Ovary (tissue), 9 donors: Measurements from ENCODE around the gene AKAP8L. TPM values are rescaled to one million over a fixed set of nuclear protein-coding genes. Genes with fewer than 3 reads are reported as not detected.
"Not testable (repeated sequence)": the region's sequence is repeated elsewhere in the genome, so short reads cannot be mapped to it uniquely, and the experiment has no call there.

Source experiments
- DNase-seq, 5 donors: peaks; one replicate each; pipeline ENCODE4 v3.0.0-alpha.2; 2019 to 2020
- H3K27ac ChIP-seq, 2 donors: fragments of 200-600 bp; one replicate each; pipeline versions ENCODE4 v1.5.1 to v1.8.0; 2019 to 2022
- H3K27me3 ChIP-seq: fragments of 200-600 bp; one replicate; pipeline ENCODE4 v1.8.0; 2022
- H3K36me3 ChIP-seq: fragments of 200-600 bp; sonication (generic); one replicate; pipeline ENCODE4 v1.5.1; 2019
- H3K4me1 ChIP-seq: one replicate; pipeline ENCODE4 v1.8.1; 2013; ENCODE audit warnings: mild to moderate bottlenecking, moderate library complexity; ENCODE audit not compliant: insufficient read depth
- H3K4me3 ChIP-seq: fragments of 200-600 bp; sonication (generic); one replicate; pipeline ENCODE4 v1.5.1; 2017
- H3K9me3 ChIP-seq, 2 donors: fragments of 200-600 bp in 1 of 2; sonication (generic) in 1 of 2; one replicate each; pipeline versions ENCODE4 v1.5.1 to v1.8.1; 2013 to 2019; ENCODE audit warnings: mild to moderate bottlenecking in 1 of 2, moderate library complexity in 1 of 2
- CTCF ChIP-seq, 3 donors: fragments of 450-650 bp in 2 of 3; fragments of 200-600 bp in 1 of 3; IDR thresholded peaks; one replicate each; pipeline versions ENCODE4 v1.5.1 to v1.8.0; 2016 to 2022; ENCODE audit warnings: antibody characterized with exemption in 3 of 3, mild to moderate bottlenecking in 1 of 3
- EP300 ChIP-seq: sonication (generic); formaldehyde crosslinking; IDR thresholded peaks from one replicate; pipeline ENCODE4 v1.6.1; 2017; ENCODE audit warnings: antibody characterized with exemption
- POLR2A ChIP-seq: fragments of 450-650 bp; IDR thresholded peaks from one replicate; pipeline ENCODE4 v1.6.1; 2017; ENCODE audit warnings: antibody characterized with exemption, mild to moderate bottlenecking, moderate library complexity
- WGBS, 3 donors: extraction: QIAGEN DNeasy Blood & Tissue Kit in 1 of 3; methylation state at CpG; one replicate each; pipeline versions ENCODE4 v1.1.5 to v1.1.7; 2013 to 2017; 5-methylcytosine and 5-hydroxymethylcytosine counted together
- intact Hi-C, 4 donors: fragments of 100-400 bp; cut with DNase I; formaldehyde crosslinking; loops; one replicate each; pipeline versions ENCODE4 v1.11.0 to v1.15.1; 2022 to 2023
- polyA plus RNA-seq, 2 donors: library from polyadenylated mRNA; stranded (reverse); fragments of 200-250 nt in 1 of 2; fragments of 350-450 nt in 1 of 2; fragmentation: Illumina TruSeq in 1 of 2; extraction: RNeasy Lipid Tissue Mini Kit (QIAGEN cat#74804) in 1 of 2; gene quantifications; one replicate each; pipeline ENCODE4 v1.2.3, GENCODE V29; 2013 to 2014
- total RNA-seq, 7 donors: library from RNA; depleted of rRNA in 2 of 7; stranded (reverse); fragments of >200 nt in 2 of 7; fragmentation: NEBNext Ultra II Directional in 3 of 7; extraction: Animal tissue kit (Norgen Biotek cat#: 25700) in 3 of 7; gene quantifications; one replicate each; pipeline versions ENCODE4 v1.1.0 to v1.2.4, GENCODE V29; 2016 to 2023
- donor health status: DM: no; HTN: no; CAD: no; lungs with moderate emphysema.
- donor health status: DM: no; HTN: no; CAD: no.
- donor health status: Bipolar disorder and iron deficiency.
- donor health status: DM: yes; HTN: yes; CAD: no.
- donor health status: DM: no; HTN: no; CAD: no.
- donor health status: DM: yes; HTN: yes; CAD: no.

Gene AKAP8L
- total and polyA plus RNA-seq, 9 donors = 70.3 to 121 (median 93.0) TPM

GRCh38 chr19:15397236-15397635 lies 21.6 kb downstream of the AKAP8L start:
- H3K36me3 ChIP-seq = no peaks in the 10 kb centered on the region
- H3K9me3 ChIP-seq = no peaks in the 10 kb centered on the region
- no peaks in the 10 kb centered on the region for H3K4me1 ChIP-seq
- TF ChIP-seq POLR2A (no peak), CTCF (IDR thresholded peaks at IDR 0.05) (no peak), EP300 (no peak)
- H3K27me3 ChIP-seq = no peaks in the 10 kb centered on the region
- 85 to 92% (median 87%) methylated on average over 6 of the region's 6 CpGs for WGBS, 3 donors
- no peak for DNase-seq
- intact Hi-C loops = no loop called here
- H3K27ac ChIP-seq = no peak overlapping the region
- no peak overlapping the region for H3K4me3 ChIP-seq

GRCh38 chr19:15396436-15396835 lies 22.4 kb downstream of the AKAP8L start:
- H3K4me1 ChIP-seq = no peaks in the 10 kb centered on the region
- H3K9me3 ChIP-seq = no peaks in the 10 kb centered on the region
- intact Hi-C loops = no loop called here
- 92 to 94% (median 93%) methylated on average over 3 of the region's 3 CpGs for WGBS, 3 donors
- H3K27ac ChIP-seq = no peak overlapping the region
- DNase-seq = no peak
- H3K27me3 ChIP-seq = no peaks in the 10 kb centered on the region
- no peaks in the 10 kb centered on the region for H3K36me3 ChIP-seq
- TF ChIP-seq EP300 (no peak), POLR2A (no peak), CTCF (IDR thresholded peaks at IDR 0.05) (no peak)
- H3K4me3 ChIP-seq = no peak overlapping the region

- 86 to 90% (median 87%) methylated on average over 17 of the region's 17 CpGs for WGBS, 3 donors
- H3K4me3 ChIP-seq, H3K36me3 ChIP-seq, intact Hi-C loops, DNase-seq, H3K27me3 ChIP-seq, H3K9me3 ChIP-seq, H3K4me1 ChIP-seq, H3K27ac ChIP-seq: not testable (repeated sequence)
These were observed 23.5 kb downstream of the AKAP8L start for GRCh38 chr19:15395251-15395650.

- no peaks in the 10 kb centered on the region for H3K36me3 ChIP-seq
- H3K27me3 ChIP-seq = no peaks in the 10 kb centered on the region
- no peak overlapping the region for H3K27ac ChIP-seq
- no peaks in the 10 kb centered on the region for H3K4me1 ChIP-seq
- no peak for DNase-seq
- intact Hi-C loops = no loop called here
- WGBS, 3 donors = 68 to 80% (median 74%) methylated on average over 5 of the region's 5 CpGs
- no peak overlapping the region for H3K4me3 ChIP-seq
- H3K9me3 ChIP-seq = no peaks in the 10 kb centered on the region
- no peak for TF ChIP-seq EP300
- no peak for TF ChIP-seq CTCF (IDR thresholded peaks at IDR 0.05)
- no peak for TF ChIP-seq POLR2A
These were observed 24.4 kb downstream of the AKAP8L start for GRCh38 chr19:15394426-15394825.

GRCh38 chr19:15393963-15394362 lies 24.8 kb downstream of the AKAP8L start:
- Histone ChIP-seq H3K9me3 (no peaks in the 10 kb centered on the region), H3K4me3 (no peak overlapping the region), H3K27me3 (no peaks in the 10 kb centered on the region), H3K27ac (no peak overlapping the region), H3K4me1 (no peaks in the 10 kb centered on the region), H3K36me3 (no peaks in the 10 kb centered on the region)
- intact Hi-C loops = no loop called here
- DNase-seq = no peak
- TF ChIP-seq CTCF (IDR thresholded peaks at IDR 0.05) (no peak), EP300 (no peak), POLR2A (no peak)
